BE2C (cell line): Measurements from ENCODE around the gene TESPA1.

Source experiments
- DNase-seq: peaks from one replicate; pipeline ENCODE4 v3.0.0-alpha.2; 2020
- H3K27me3 ChIP-seq: fragments of 250-450 bp; sonication (Bioruptor Pico); 2 replicates; pipeline ENCODE4 v1.5.1; 2020; ENCODE audit warnings: mild to moderate bottlenecking
- H3K36me3 ChIP-seq: fragments of 250-450 bp; sonication (Bioruptor Pico); 2 replicates; pipeline ENCODE4 v1.5.1; 2020; ENCODE audit warnings: mild to moderate bottlenecking
- H3K4me1 ChIP-seq: fragments of 250-450 bp; sonication (Bioruptor Pico); 2 replicates; pipeline ENCODE4 v1.5.1; 2020
- H3K4me3 ChIP-seq: 2 replicates; pipeline ENCODE4 v1.5.1; 2011; ENCODE audit warnings: low read depth, low read length
- H3K9me3 ChIP-seq: fragments of 250-450 bp; sonication (Bioruptor Pico); 2 replicates; pipeline ENCODE4 v1.5.1; 2020
- TF ChIP-seq, protein P1 (sequence below): IDR thresholded peaks from 2 replicates; pipeline ENCODE4 v1.5.1; 2012; ENCODE audit warnings: mild to moderate bottlenecking, low read depth, low read length

TESPA1 gene

DNA sequence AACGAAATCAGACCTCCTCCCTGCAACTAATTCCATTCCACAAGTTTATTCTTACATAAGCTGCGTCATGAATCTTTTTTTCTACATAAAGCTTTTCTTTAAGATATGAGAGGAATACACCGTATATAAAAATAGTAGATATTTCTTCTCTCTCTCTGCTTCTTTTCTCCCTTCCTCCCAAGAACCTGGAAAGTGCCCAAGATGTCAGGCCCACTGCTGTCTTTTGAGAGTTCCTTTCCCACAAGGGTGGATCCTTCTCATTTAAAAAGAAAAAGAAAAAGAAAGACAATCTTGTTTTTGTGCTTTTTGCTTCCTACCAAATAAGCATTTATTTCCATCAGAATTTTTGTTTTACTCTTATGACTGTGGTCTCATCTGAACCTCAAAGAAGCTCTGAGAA lies 11.0 kb downstream of the TESPA1 start:
- TF ChIP-seq, protein P1, sequence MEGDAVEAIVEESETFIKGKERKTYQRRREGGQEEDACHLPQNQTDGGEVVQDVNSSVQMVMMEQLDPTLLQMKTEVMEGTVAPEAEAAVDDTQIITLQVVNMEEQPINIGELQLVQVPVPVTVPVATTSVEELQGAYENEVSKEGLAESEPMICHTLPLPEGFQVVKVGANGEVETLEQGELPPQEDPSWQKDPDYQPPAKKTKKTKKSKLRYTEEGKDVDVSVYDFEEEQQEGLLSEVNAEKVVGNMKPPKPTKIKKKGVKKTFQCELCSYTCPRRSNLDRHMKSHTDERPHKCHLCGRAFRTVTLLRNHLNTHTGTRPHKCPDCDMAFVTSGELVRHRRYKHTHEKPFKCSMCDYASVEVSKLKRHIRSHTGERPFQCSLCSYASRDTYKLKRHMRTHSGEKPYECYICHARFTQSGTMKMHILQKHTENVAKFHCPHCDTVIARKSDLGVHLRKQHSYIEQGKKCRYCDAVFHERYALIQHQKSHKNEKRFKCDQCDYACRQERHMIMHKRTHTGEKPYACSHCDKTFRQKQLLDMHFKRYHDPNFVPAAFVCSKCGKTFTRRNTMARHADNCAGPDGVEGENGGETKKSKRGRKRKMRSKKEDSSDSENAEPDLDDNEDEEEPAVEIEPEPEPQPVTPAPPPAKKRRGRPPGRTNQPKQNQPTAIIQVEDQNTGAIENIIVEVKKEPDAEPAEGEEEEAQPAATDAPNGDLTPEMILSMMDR, result no peak
- no peaks in the 10 kb centered on the region for H3K4me1 ChIP-seq
- DNase-seq, result no peak

DNA sequence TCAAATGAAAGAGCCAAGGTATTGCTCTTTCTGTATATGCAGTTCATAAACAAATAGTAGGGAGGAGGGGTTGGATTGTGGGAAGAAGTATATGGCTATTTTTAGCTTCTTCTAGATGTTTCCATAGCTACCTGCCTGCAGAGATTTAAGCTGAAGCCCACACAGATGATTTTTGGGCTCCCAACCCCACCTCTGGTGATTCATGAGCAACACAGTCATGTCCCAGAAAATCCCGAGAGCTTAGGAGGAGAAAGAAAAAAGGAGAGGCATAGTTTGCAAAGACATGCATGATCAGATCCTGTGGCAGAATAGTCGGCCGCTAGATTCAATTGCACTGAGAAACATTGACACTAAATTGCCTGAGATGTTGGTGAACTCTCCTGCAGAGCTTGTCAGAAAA lies 13.8 kb downstream of the TESPA1 start:
- TF ChIP-seq, protein P1, result no peak
- no peak overlapping the region for H3K4me3 ChIP-seq

More for the DNA sequence above, 11.0 kb downstream of the TESPA1 start:
- Histone ChIP-seq H3K27me3 (peaks cover 18% of the 10 kb centered on the region), H3K9me3 (no peaks in the 10 kb centered on the region), H3K4me3 (no peak overlapping the region), H3K36me3 (no peaks in the 10 kb centered on the region)

DNA sequence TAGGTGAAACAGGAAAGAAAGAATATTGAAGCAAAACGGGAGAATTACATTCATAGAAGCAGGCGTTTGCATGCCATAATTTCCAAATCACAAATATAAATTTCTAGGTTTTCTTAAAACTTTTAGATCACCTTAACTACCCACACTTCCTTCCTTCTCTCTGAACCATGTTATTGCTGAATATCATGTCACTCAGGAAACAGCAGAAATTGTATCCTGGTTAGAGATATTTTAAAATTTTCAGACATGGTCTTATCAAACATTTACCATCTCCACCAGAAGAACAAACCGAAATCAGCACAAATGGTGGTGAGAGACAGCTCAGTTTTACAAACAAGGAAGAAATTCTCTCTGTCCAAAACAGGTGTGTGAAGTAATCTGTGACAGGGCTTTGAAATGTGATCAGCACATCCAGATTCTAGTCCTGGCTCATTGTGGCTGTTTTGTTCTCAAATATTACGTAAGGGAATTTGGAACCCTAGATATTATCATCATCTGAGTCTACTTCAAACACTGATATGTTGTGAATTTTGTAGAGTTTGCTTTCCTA lies 16.3 kb downstream of the TESPA1 start:
- Histone ChIP-seq H3K4me1 (no peaks in the 10 kb centered on the region), H3K36me3 (no peaks in the 10 kb centered on the region), H3K9me3 (no peaks in the 10 kb centered on the region), H3K27me3 (peaks cover under 1% of the 10 kb centered on the region), H3K4me3 (no peak overlapping the region)
- TF ChIP-seq, protein P1, result no peak
- no peak for DNase-seq

More for the DNA sequence above, 13.8 kb downstream of the TESPA1 start:
- peaks cover 3% of the 10 kb centered on the region for H3K27me3 ChIP-seq
- no peaks in the 10 kb centered on the region for H3K9me3 ChIP-seq
- no peaks in the 10 kb centered on the region for H3K4me1 ChIP-seq
- H3K36me3 ChIP-seq, result no peaks in the 10 kb centered on the region
- no peak for DNase-seq

DNA sequence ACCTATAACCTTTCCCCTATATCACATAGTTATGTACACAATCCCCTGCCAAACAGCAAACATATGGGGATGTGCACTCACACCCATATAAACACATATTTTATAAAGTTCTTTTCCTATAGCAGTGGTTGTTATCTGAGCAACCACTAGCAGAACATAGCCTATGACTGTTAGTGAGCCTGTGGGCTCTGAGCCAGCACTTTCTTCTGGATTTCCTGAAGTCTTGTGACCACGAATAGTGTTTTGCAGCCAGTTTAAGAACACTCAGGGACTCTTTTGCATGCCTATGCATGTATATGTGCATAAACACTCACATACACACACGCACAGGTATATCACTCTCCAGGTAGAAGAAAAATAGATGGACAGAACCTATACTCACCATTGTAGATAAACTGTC lies 17.1 kb downstream of the TESPA1 start:
- TF ChIP-seq, protein P1, result no peak
- Histone ChIP-seq H3K4me3 (no peak overlapping the region), H3K27me3 (no peaks in the 10 kb centered on the region; the same call in none of the 2 replicates), H3K9me3 (no peaks in the 10 kb centered on the region), H3K36me3 (no peaks in the 10 kb centered on the region), H3K4me1 (no peaks in the 10 kb centered on the region)
- no peak for DNase-seq

DNA sequence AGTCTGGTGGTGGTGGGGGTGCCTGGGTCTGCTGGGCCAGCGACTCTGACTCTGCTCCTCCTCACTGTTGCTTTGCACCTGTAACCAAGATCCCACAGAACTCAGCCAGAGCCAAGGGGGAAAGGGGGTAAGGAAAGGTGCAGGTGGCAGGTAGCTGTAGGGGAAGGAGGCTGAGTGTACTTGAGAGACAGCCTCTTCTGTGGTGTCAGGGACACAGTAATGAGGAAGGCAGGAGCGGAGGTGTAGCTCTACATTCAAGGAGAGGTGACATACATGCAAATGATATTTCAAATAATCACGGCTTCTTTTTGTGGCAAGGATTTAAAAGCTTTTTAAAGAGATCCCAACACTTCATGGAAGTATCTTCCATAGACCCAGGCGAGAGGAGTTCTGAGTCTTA lies 23.4 kb downstream of the TESPA1 start:
- Histone ChIP-seq H3K9me3 (no peaks in the 10 kb centered on the region), H3K27me3 (peaks cover 5% of the 10 kb centered on the region), H3K4me3 (no peak overlapping the region), H3K4me1 (no peaks in the 10 kb centered on the region), H3K36me3 (no peaks in the 10 kb centered on the region)
- TF ChIP-seq, protein P1, result no peak
- DNase-seq, result no peak

DNA sequence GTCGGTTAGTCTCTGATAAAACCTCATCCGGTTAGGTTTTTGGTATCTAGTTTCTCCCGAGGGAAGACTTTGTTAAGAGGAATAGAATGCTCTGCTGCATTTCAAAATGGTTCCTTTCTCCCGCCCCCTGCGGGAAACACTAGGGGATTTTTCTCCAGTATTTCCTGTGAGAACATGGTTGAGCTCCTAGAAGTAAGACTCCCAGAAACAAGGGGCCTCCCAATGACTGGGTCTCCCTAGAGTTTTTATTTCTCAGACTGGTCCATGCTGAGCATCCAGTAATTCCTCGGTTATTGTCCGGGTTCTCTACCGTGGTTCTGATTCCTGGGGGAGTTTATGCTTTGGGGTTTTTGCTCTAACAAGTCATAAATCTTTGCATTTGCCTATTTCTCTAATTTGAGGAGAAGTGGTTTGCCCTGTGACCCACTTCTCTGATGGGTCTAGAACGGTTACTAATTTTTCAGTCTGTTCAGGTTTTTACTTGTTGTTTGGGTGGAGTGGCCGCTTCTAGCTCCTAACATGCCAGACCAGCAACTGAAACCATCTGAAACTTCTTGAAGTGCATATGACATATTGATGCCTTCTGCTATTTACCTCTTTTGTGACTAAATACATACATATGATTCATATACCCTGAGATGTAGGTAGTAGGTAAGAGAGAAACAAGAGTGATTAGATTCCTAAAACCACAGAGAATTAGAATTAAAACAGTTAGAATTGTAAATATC lies 25.1 kb downstream of the TESPA1 start:
- Histone ChIP-seq H3K36me3 (no peaks in the 10 kb centered on the region), H3K4me3 (no peak overlapping the region), H3K9me3 (no peaks in the 10 kb centered on the region), H3K4me1 (no peaks in the 10 kb centered on the region), H3K27me3 (peaks cover 5% of the 10 kb centered on the region; the same call in 1 of the 2 replicates)
- no peak for DNase-seq
- TF ChIP-seq, protein P1, result no peak
